ENCODE data around the gene BCAR1. TPM values are rescaled to one million over a fixed set of nuclear protein-coding genes. Genes with fewer than 3 reads are reported as not detected.
"Not testable (repeated sequence)": the region's sequence is repeated elsewhere in the genome, so short reads cannot be mapped to it uniquely, and the experiment has no call there.

Gene BCAR1
- total RNA-seq, 1 donor from 2014 or later, result 125 TPM

DNA sequence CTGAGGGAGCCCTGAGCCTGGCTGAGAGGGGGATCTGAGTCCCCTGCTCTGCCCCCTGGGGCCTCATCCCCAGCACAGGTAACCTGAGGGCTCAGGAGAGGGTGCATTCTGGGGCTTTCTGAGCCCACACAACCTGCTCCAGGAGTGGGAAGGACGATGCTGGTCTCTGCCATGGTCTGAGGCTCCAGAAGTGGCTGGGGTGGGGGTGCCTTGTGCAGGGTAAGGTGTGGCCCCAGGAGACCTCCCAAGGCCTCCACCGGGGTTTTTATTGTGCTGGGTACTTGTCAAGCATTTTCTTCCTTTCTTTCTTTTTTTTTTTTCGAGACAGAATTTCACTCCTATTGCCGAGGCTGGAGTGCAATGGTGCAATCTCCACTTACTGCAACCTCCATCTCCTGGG, 32.3 kb downstream of the BCAR1 start:
- TF ChIP-seq, protein P1, sequence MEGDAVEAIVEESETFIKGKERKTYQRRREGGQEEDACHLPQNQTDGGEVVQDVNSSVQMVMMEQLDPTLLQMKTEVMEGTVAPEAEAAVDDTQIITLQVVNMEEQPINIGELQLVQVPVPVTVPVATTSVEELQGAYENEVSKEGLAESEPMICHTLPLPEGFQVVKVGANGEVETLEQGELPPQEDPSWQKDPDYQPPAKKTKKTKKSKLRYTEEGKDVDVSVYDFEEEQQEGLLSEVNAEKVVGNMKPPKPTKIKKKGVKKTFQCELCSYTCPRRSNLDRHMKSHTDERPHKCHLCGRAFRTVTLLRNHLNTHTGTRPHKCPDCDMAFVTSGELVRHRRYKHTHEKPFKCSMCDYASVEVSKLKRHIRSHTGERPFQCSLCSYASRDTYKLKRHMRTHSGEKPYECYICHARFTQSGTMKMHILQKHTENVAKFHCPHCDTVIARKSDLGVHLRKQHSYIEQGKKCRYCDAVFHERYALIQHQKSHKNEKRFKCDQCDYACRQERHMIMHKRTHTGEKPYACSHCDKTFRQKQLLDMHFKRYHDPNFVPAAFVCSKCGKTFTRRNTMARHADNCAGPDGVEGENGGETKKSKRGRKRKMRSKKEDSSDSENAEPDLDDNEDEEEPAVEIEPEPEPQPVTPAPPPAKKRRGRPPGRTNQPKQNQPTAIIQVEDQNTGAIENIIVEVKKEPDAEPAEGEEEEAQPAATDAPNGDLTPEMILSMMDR (conservative IDR thresholded peaks at IDR 0.05; ENCODE audit: low read depth, low read length), result no peak
- DNase-seq (ENCODE audit: low read depth), result no peak
- no peak overlapping the region for H3K4me3 ChIP-seq (ENCODE audit: low read depth, low read length)

DNA sequence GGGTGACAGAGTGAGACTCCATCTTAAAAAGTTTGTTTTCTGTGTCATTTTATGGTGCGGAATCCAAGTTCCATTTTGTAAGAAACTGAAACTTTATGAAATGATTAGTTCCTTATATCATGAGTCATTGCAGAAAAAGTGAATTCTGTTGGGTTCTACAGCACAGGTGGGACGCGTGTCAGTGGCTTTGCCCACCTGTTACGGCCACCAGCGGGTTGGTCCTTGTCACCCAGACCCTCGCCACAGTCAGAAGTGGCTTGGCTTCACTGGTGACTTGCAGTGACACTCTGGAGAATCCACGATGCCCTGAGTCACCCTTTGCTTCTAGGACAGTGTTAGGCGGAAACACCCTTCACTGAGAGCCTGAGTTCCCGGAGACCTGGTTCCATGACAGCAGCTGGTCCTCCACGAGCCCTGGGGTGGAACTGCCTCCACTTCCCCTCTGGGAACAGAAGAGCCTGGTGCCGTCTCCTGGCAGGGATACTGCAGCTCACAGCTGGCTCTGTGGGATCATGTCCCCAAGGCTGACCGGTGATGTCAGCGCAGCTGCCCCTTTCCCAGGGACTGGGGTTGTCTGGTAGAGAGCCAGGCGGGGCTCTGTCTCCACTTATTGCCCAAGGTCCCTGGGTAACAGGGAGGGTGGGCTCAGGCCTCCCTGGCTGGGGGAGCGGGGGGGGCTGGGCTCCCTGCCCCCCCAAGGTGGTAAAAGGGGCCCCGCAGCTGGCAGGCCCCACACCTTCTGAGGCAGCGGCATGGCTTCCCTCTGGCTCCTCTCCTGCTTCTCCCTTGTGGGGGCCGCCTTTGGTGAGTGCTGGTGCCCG, 33.0 kb downstream of the BCAR1 start, which contains the start of gene CTRB1:
Gene CTRB1, plus strand, starts transcription at position 733 of the 821 bp plus-strand sequence. Its CDS starts 20 bp downstream, at position 753.
- no peak within 1 kb of the TSS for H3K4me3 ChIP-seq (ENCODE audit: low read depth, low read length)
- DNase-seq (ENCODE audit: low read depth), result no peak
- TF ChIP-seq, protein P1 (conservative IDR thresholded peaks at IDR 0.05; ENCODE audit: low read depth, low read length), result no peak

DNA sequence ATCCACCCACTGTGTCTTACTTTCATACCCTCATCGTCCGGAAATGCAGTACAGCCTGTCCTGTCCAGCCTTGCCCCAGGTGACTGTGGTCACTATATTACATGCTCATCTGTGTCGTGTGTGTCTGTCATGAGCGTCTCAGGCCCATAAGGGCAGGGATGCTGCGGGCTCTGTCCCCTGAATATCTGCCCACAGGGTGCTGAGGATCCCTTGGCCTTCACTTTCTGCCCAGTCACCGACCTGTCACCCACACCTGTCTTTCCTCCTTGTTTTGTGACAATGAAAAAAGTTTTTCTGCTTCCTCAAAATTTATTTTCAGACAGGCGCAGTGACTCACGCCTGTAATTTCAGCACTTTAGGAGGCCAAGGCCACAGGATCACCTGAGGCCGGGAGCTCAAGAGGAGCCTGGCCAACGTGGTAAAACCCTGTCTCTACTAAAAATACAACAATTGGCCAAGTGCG, 34.0 kb downstream of the BCAR1 start:
- TF ChIP-seq, protein P1 (conservative IDR thresholded peaks at IDR 0.05; ENCODE audit: low read depth, low read length), result no peak
- no peak for DNase-seq (ENCODE audit: low read depth)

DNA sequence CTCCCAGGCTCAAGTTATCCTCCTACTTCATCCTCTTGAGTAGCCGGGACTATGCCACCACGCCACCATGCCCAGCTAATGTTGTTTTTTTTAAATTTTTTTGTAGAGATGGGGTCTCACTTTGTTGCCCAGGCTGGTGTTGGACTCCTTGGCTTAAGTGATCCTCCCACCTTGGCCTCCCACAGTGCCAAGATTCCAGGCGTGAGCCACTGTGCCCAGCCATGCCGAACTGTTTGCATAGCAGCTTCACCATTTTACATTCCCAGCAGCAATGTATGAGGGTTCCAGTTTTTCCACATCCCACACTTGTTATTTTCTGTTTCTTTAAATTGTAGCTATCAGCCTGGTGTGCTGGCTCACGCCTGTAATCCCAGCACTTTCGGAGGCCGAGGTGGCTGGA, 34.8 kb downstream of the BCAR1 start:
- no peak for DNase-seq (ENCODE audit: low read depth)
- H3K4me3 ChIP-seq (ENCODE audit: low read depth, low read length), result no peak overlapping the region
- TF ChIP-seq, protein P1 (conservative IDR thresholded peaks at IDR 0.05; ENCODE audit: low read depth, low read length), result no peak

More for the DNA sequence above, 34.0 kb downstream of the BCAR1 start:
- H3K4me3 ChIP-seq (ENCODE audit: low read depth, low read length), result no peak overlapping the region

DNA sequence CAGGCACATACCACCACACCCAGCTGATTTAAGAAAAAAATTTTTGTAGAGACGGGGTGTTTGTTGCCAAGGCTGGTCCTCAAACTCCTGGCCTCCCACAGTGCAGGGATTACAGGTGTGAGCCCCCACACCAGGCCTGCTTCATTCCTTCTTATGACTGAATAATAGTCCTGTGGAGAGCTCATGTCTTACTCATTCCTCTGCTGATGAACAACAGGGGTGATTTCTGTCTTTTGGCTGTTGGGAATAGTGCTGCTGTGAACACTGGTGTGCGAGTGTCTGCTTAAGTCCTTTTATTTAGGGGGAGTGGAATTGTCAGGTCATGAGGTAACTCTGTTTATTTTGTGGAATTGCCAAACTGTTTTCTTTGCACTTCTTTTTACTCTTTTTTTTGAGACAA, 35.3 kb downstream of the BCAR1 start:
- DNase-seq (ENCODE audit: low read depth), result no peak
- TF ChIP-seq, protein P1 (conservative IDR thresholded peaks at IDR 0.05; ENCODE audit: low read depth, low read length), result no peak
- H3K4me3 ChIP-seq (ENCODE audit: low read depth, low read length), result no peak overlapping the region

DNA sequence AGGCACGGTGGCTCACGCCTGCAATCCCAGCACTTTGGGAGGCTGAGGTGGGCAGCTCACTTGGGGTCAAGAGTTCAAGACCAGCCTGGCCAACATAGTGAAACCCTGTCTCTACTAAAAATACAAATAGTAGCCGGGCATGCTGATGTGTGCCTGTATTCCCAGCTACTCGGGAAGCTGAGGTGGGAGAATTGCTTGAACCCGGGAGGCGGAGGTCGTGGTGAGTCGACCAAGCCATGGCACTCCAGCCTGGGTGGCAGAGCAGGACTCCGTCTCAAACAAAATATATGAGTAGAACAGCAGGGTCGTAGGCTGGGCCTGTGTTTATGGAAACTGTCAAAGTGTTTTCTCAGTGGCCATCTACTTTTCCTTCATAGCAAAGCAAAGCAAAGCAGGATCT, 40.1 kb downstream of the BCAR1 start:
- not testable (repeated sequence) for H3K4me3 ChIP-seq (ENCODE audit: low read depth, low read length); DNase-seq (ENCODE audit: low read depth)

DNA sequence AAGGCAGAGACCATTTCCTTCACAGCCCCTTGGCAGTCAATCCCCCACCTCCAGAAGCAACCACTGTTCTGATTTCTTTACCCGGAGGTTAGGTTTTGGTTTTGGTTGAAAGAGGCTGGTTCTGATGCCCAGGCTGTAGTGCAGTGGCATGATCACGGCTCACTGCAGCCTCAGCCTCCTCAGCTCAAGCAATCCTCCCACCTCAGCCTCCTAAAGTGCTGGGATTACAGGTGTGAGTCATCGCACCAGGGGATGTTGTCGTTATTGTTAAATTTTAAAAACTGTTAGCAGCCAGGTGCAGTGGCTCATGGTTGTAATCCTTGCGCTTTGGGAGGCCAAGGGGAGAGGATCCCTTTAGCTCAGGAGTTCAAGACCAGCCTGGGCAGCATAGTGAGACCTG, 41.5 kb downstream of the BCAR1 start:
- TF ChIP-seq, protein P1 (conservative IDR thresholded peaks at IDR 0.05; ENCODE audit: low read depth, low read length), result no peak
- DNase-seq (ENCODE audit: low read depth), result no peak

DNA sequence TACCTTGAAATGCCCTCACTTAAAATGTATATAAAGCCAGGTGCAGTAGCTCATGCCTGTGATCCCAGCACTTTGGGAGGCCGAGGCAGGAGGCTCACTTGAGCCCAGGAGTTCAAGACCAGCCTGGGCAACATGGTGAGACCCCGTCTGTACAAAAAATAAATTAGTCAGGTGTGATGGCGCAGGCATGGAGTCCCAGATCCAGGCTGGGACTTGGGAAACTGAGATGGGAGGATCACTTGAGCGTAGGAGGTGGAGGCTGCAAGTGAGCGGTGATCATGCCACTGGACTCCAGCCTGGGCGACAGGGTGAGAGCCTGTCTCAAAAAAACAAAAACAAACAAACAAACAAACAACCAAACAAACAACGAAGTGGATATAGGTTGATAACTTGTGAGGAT, 41.9 kb downstream of the BCAR1 start:
- H3K4me3 ChIP-seq (ENCODE audit: low read depth, low read length); DNase-seq (ENCODE audit: low read depth): not testable (repeated sequence)

More for the DNA sequence above, 41.5 kb downstream of the BCAR1 start:
- no peak overlapping the region for H3K4me3 ChIP-seq (ENCODE audit: low read depth, low read length)
